Measurements from ENCODE around the gene ACOT7. TPM values are rescaled to one million over a fixed set of nuclear protein-coding genes. Genes with fewer than 3 reads are reported as not detected.
A peak's percentile ranks its signal among the peaks of the same experiment; 100 is the strongest.

The ACOT7 gene
- total and polyA plus RNA-seq, 2 of the 13 experiments (the other 11 are each of a cell fraction or from before 2014, with no cell fraction given): 33.0 to 55.8 TPM

DNA sequence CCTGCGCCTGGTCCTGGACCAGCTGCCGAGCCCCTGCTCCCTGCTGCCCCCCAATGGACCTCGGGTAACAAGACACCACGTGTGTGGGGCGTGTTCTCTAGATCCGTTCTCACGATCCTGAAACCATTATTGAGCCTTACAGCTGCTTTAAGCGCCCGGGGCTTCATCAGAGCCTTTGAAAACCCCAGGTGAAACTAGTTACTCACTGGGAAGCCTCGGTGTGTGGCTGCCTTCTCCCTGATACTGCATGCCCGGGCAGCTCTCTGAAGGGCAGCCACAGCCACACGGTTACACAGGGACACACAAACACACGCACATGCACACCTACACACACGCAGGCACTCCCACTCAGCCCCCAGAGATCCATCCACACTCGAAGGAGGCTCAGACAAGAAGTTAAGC, 20.9 kb upstream of the ACOT7 start (continued):
- TF ChIP-seq ZHX2 (IDR thresholded peaks at IDR 0.05; ENCODE audit: low read depth) (no peak), ZHX2 (CRISPR knock-in tag; IDR thresholded peaks at IDR 0.05; ENCODE audit: borderline replicate concordance) (no peak), ZNF543 (CRISPR knock-in tag; IDR thresholded peaks at IDR 0.05) (no peak), SCMH1 (CRISPR knock-in tag; IDR thresholded peaks at IDR 0.05; ENCODE audit: borderline replicate concordance) (no peak), ARID5B (CRISPR knock-in tag; IDR thresholded peaks at IDR 0.05) (peak; percentile 43), SPEN (CRISPR knock-in tag; IDR thresholded peaks at IDR 0.05; ENCODE audit: low read depth) (peak; percentile 13; the same call in 1 of the 2 replicates), SOX13 (IDR thresholded peaks at IDR 0.05) (no peak), SOX13 (CRISPR knock-in tag; conservative IDR thresholded peaks at IDR 0.05 in 1 of 2, IDR thresholded peaks at IDR 0.05 in 1 of 2) (no peak), STAG1 (CRISPR knock-in tag; IDR thresholded peaks at IDR 0.05) (peak; percentile 42), MXD1 (CRISPR knock-in tag; IDR thresholded peaks at IDR 0.05) (no peak), HNF1A (IDR thresholded peaks at IDR 0.05; ENCODE audit: low read depth) (no peak), HNF1A (CRISPR knock-in tag; IDR thresholded peaks at IDR 0.05; ENCODE audit: borderline replicate concordance) (no peak)
- TF ChIP-seq, protein P1, sequence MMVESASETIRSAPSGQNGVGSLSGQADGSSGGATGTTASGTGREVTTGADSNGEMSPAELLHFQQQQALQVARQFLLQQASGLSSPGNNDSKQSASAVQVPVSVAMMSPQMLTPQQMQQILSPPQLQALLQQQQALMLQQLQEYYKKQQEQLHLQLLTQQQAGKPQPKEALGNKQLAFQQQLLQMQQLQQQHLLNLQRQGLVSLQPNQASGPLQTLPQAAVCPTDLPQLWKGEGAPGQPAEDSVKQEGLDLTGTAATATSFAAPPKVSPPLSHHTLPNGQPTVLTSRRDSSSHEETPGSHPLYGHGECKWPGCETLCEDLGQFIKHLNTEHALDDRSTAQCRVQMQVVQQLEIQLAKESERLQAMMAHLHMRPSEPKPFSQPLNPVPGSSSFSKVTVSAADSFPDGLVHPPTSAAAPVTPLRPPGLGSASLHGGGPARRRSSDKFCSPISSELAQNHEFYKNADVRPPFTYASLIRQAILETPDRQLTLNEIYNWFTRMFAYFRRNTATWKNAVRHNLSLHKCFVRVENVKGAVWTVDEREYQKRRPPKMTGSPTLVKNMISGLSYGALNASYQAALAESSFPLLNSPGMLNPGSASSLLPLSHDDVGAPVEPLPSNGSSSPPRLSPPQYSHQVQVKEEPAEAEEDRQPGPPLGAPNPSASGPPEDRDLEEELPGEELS (CRISPR knock-in tag; IDR thresholded peaks at IDR 0.05): no peak

Data from HepG2 (cell line).